Smooth muscle cell (in vitro differentiated cells): ENCODE data around the gene MEF2D. TPM values are rescaled to one million over a fixed set of nuclear protein-coding genes. Genes with fewer than 3 reads are reported as not detected.

ENCODE experiments used
- DNase-seq: peaks from one replicate; lab custom pipeline; 2025; ENCODE audit not compliant: unreplicated experiment; lab: John Stamatoyannopoulos, UW
- H2AFZ ChIP-seq: fragments of 200-600 bp; sonication (generic); 2 replicates; pipeline ENCODE4 v1.6.0; 2016; ENCODE audit warnings: antibody characterized with exemption, low read depth, mild to moderate bottlenecking
- H3F3A ChIP-seq: fragments of 200-600 bp; sonication (generic); 2 replicates; pipeline ENCODE4 v1.6.0; 2017; ENCODE audit warnings: antibody characterized with exemption, low read depth
- H3K27ac ChIP-seq: fragments of 200-600 bp; sonication (generic); 2 replicates; pipeline ENCODE4 v1.5.1; 2016; ENCODE audit warnings: low read depth, mild to moderate bottlenecking
- H3K27me3 ChIP-seq: fragments of 200-600 bp; sonication (generic); 2 replicates; pipeline ENCODE4 v1.6.1; 2016; ENCODE audit warnings: low read depth, mild to moderate bottlenecking
- H3K36me3 ChIP-seq: fragments of 200-600 bp; sonication (generic); 2 replicates; pipeline ENCODE4 v1.5.1; 2016; ENCODE audit warnings: low read depth
- H3K4me1 ChIP-seq: fragments of 200-600 bp; sonication (generic); 2 replicates; pipeline ENCODE4 v1.5.1; 2016; ENCODE audit warnings: low read depth
- H3K4me2 ChIP-seq: fragments of 200-600 bp; sonication (generic); 2 replicates; pipeline ENCODE4 v1.6.0; 2016; ENCODE audit warnings: mild to moderate bottlenecking
- H3K4me3 ChIP-seq: fragments of 200-600 bp; sonication (generic); 2 replicates; pipeline ENCODE4 v1.5.1; 2016; ENCODE audit warnings: mild to moderate bottlenecking
- H3K79me2 ChIP-seq: fragments of 200-600 bp; sonication (generic); 2 replicates; pipeline ENCODE4 v1.6.0; 2016; ENCODE audit warnings: low read depth, mild to moderate bottlenecking
- H3K9ac ChIP-seq: fragments of 200-600 bp; sonication (generic); 2 replicates; pipeline ENCODE4 v1.6.0; 2016; ENCODE audit warnings: low read depth
- H3K9me3 ChIP-seq: fragments of 200-600 bp; sonication (generic); replicated peaks from 2 replicates; pipeline ENCODE4 v1.5.1; 2016; ENCODE audit warnings: low read depth
- H4K20me1 ChIP-seq: fragments of 200-600 bp; sonication (generic); 2 replicates; pipeline ENCODE4 v1.6.0; 2016; ENCODE audit warnings: low read depth
- WGBS: methylation state at CpG from one replicate; pipeline ENCODE4 v1.1.7; 2016; ENCODE audit warnings: low lambda C conversion rate; 5-methylcytosine and 5-hydroxymethylcytosine counted together
- polyA plus RNA-seq: library from polyadenylated mRNA; unstranded; fragments of >200 nt; fragmentation: Nextera tagmentation; extraction: Ambion mirVana; gene quantifications from 2 replicates; pipeline ENCODE4 v1.2.1, GENCODE V29; 2016
- total RNA-seq: library from RNA; depleted of rRNA; stranded (reverse); fragments of >200 nt; gene quantifications from 2 replicates; pipeline ENCODE4 v1.2.3, GENCODE V29; 2014
- TF ChIP-seq, protein P1 (sequence below): fragments of 200-600 bp; sonication (generic); IDR thresholded peaks from 2 replicates; pipeline ENCODE4 v1.5.1; 2017; ENCODE audit warnings: borderline replicate concordance, mild to moderate bottlenecking, antibody characterized with exemption; ENCODE audit not compliant: insufficient read depth, poor library complexity, severe bottlenecking

MEF2D gene
- total and polyA plus RNA-seq, 2 experiments from 2014 or later, result 23.2 to 45.6 TPM

DNA sequence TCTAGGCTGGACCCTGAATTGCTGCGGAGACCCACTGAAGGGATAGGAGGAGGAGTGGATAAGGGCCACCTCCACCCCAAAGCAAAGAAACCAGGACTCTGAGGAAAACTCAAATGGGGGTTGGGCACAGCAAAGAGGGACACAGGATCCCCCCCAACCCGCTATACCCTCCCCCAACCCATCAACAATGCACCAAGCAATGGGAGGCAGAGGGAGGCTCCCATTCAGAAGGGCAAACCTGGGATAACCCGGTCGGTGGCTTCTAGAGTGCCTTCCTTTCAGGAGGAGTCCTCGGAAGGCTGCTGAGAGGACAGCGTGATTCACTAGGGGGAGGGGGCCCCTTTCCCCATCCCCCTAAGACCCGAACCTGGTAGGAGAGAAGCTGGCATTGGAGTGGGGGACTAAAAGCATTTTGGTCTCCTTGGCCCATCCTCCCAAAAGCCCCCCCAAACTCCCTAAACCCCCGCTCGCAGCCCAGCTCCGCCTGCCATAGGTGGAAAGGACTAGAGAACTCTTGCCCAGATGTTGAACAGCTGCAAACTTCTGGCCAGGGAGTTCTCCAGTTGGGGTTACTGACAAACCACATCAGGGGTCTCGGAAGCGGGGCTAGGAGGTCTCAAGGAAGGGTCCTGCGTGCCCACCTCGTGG, 1.3 kb downstream of the MEF2D start:
- Histone ChIP-seq H4K20me1 (peaks cover 62% of the 10 kb centered on the region), H3F3A (peaks cover 17% of the 10 kb centered on the region), H3K79me2 (peaks cover 61% of the 10 kb centered on the region), H3K27me3 (no peaks in the 10 kb centered on the region), H3K9ac (peak overlapping the region; percentile 93), H3K4me2 (peak overlapping the region; percentile 97), H3K4me3 (peak overlapping the region; percentile 80), H3K36me3 (no peaks in the 10 kb centered on the region), H3K4me1 (peaks cover 62% of the 10 kb centered on the region), H3K9me3 (no peaks in the 10 kb centered on the region), H2AFZ (no peak overlapping the region), H3K27ac (peak overlapping the region; percentile 55)
- under 1% methylated on average over 14 of the region's 14 CpGs for WGBS
- TF ChIP-seq, protein P1, sequence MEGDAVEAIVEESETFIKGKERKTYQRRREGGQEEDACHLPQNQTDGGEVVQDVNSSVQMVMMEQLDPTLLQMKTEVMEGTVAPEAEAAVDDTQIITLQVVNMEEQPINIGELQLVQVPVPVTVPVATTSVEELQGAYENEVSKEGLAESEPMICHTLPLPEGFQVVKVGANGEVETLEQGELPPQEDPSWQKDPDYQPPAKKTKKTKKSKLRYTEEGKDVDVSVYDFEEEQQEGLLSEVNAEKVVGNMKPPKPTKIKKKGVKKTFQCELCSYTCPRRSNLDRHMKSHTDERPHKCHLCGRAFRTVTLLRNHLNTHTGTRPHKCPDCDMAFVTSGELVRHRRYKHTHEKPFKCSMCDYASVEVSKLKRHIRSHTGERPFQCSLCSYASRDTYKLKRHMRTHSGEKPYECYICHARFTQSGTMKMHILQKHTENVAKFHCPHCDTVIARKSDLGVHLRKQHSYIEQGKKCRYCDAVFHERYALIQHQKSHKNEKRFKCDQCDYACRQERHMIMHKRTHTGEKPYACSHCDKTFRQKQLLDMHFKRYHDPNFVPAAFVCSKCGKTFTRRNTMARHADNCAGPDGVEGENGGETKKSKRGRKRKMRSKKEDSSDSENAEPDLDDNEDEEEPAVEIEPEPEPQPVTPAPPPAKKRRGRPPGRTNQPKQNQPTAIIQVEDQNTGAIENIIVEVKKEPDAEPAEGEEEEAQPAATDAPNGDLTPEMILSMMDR, result no peak
- DNase-seq, result no peak

DNA sequence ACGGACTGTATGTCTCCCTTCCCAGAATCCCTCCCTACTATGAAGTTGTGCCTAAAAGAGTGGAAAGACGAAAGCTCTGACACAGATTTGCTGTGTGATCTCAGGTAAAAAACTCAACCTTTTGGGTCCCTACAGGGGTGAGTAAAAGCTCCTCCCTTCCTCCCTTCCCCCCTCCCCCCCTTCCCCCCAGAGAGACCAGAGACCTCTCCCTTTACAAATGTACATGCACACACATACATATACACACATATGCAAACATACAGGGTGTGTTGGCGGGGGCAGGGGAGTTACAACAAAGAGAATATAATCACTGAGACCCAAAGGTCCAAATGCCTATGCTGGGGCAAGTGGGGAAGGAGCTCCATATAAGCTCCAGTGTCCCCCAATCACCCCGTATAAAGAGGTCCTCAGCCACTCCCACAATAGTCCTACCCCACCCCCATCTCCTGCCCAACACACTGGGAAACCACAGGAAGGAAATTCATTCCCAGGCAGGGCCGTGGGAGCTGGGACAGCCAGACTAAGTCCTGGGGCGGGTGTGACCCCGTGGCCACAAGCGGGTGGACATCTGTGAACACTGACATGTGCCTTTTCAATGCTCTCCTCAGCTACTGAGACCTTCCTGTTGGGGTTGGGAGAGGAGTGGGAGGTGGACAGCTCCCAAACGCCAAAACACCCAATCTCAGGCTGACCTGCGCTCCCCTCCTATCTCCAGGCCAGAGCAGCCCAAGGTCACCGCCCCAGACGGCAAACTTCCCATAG, 2.0 kb downstream of the MEF2D start:
- H3K4me3 ChIP-seq, result peak overlapping the region; percentile 80
- H3K9me3 ChIP-seq, result no peaks in the 10 kb centered on the region
- H3K4me1 ChIP-seq, result peaks cover 58% of the 10 kb centered on the region
- peaks cover 69% of the 10 kb centered on the region for H4K20me1 ChIP-seq
- no peak for DNase-seq
- H2AFZ ChIP-seq, result no peak overlapping the region
- no peaks in the 10 kb centered on the region for H3K36me3 ChIP-seq
- H3K27me3 ChIP-seq, result no peaks in the 10 kb centered on the region
- WGBS, result 23% methylated on average over 12 of the region's 12 CpGs
- TF ChIP-seq, protein P1, result no peak
- H3F3A ChIP-seq, result peaks cover 10% of the 10 kb centered on the region
- H3K79me2 ChIP-seq, result peaks cover 69% of the 10 kb centered on the region
- H3K9ac ChIP-seq, result peak overlapping the region; percentile 93
- peak overlapping the region; percentile 55 for H3K27ac ChIP-seq
- peak overlapping the region; percentile 97 for H3K4me2 ChIP-seq

GRCh38 chr1:156497743-156498431, 2.7 kb downstream of the MEF2D start:
- H3K79me2 ChIP-seq, result peaks cover 76% of the 10 kb centered on the region
- H3K27ac ChIP-seq, result peak overlapping the region; percentile 62
- H3F3A ChIP-seq, result peaks cover 8% of the 10 kb centered on the region
- no peak for DNase-seq
- no peak overlapping the region for H3K9ac ChIP-seq
- peak overlapping the region; percentile 97 for H3K4me2 ChIP-seq
- 82% methylated on average over 5 of the region's 5 CpGs for WGBS
- no peaks in the 10 kb centered on the region for H3K27me3 ChIP-seq
- H4K20me1 ChIP-seq, result peaks cover 76% of the 10 kb centered on the region
- peaks cover 55% of the 10 kb centered on the region for H3K4me1 ChIP-seq
- TF ChIP-seq, protein P1, result no peak
- no peaks in the 10 kb centered on the region for H3K9me3 ChIP-seq
- H2AFZ ChIP-seq, result no peak overlapping the region
- H3K4me3 ChIP-seq, result peak overlapping the region; percentile 80
- H3K36me3 ChIP-seq, result no peaks in the 10 kb centered on the region
